ENCODE results near the gene ZNF710.
"Not testable (repeated sequence)": the region's sequence is repeated elsewhere in the genome, so short reads cannot be mapped to it uniquely, and the experiment has no call there.

Gene ZNF710

GRCh38 chr15:90001062-90001682, at the start of gene ZNF710:
ZNF710 (plus strand) TSS chr15:90001324; CDS start chr15:90067138, 65,814 bp downstream.
- FAIRE-seq = no peak

- FAIRE-seq = no peak
Measured at GRCh38 chr15:89954541-89954940, 46.6 kb upstream of the ZNF710 start.

- not testable (repeated sequence) for FAIRE-seq
Measured at GRCh38 chr15:89955449-89955998, 45.6 kb upstream of the ZNF710 start.

GRCh38 chr15:89958107-89958805, 42.9 kb upstream of the ZNF710 start:
- no peak for FAIRE-seq

GRCh38 chr15:89963301-89964231, 37.6 kb upstream of the ZNF710 start:
- FAIRE-seq = no peak

- FAIRE-seq = no peak
Measured at GRCh38 chr15:89964232-89964954, 36.7 kb upstream of the ZNF710 start.

GRCh38 chr15:89967881-89968280, 33.2 kb upstream of the ZNF710 start:
- FAIRE-seq = no peak

GRCh38 chr15:89971592-89971997, 29.5 kb upstream of the ZNF710 start:
- FAIRE-seq = no peak

GRCh38 chr15:89972085-89972484, 29.0 kb upstream of the ZNF710 start:
- no peak for FAIRE-seq

- FAIRE-seq = no peak
Measured at GRCh38 chr15:89975482-89976245, 25.5 kb upstream of the ZNF710 start.

- FAIRE-seq = no peak
Measured at GRCh38 chr15:89976246-89976600, 24.9 kb upstream of the ZNF710 start.

- not testable (repeated sequence) for FAIRE-seq
Measured at GRCh38 chr15:89977836-89978235, 23.3 kb upstream of the ZNF710 start.

- no peak for FAIRE-seq
Measured at GRCh38 chr15:89978914-89979313, 22.2 kb upstream of the ZNF710 start.

GRCh38 chr15:89980896-89981295, 20.2 kb upstream of the ZNF710 start:
- FAIRE-seq = no peak

- no peak for FAIRE-seq
Measured at GRCh38 chr15:89982315-89983055, 18.6 kb upstream of the ZNF710 start.

GRCh38 chr15:89984001-89984400, 17.1 kb upstream of the ZNF710 start:
- no peak for FAIRE-seq

GRCh38 chr15:89984421-89985010, 16.6 kb upstream of the ZNF710 start:
- no peak for FAIRE-seq

- FAIRE-seq = no peak
Measured at GRCh38 chr15:89985111-89985510, 16.0 kb upstream of the ZNF710 start.

GRCh38 chr15:89991312-89991711, 9.8 kb upstream of the ZNF710 start:
- no peak for FAIRE-seq

- FAIRE-seq = no peak
Measured at GRCh38 chr15:89993349-89993748, 7.8 kb upstream of the ZNF710 start.

GRCh38 chr15:89997079-89997478, 4.0 kb upstream of the ZNF710 start:
- no peak for FAIRE-seq
